WTC11 (cell line): Measurements from ENCODE around the gene ZDHHC4. TPM values are rescaled to one million over a fixed set of nuclear protein-coding genes. Genes with fewer than 3 reads are reported as not detected.
"Not testable (repeated sequence)": the region's sequence is repeated elsewhere in the genome, so short reads cannot be mapped to it uniquely, and the experiment has no call there.

Experiments used
- ATAC-seq: fragments of 200-7000 bp; cut with Tn5 transposase; 2 replicates; pipeline ENCODE4 v1.10.0; 2021; ENCODE audit warnings: mild to moderate bottlenecking, moderate library complexity
- CTCF ChIA-PET: fragments of 300-600 bp; sonication (Branson Sonifier 250); formaldehyde crosslinking; loops from one replicate; lab custom pipeline; 2021; ENCODE audit warnings: antibody characterized with exemption; lab: Charles Lee
- POLR2A ChIA-PET: fragments of 350-600 bp; sonication (Branson Sonifier 250); formaldehyde crosslinking; loops from one replicate; lab custom pipeline; 2021; ENCODE audit warnings: antibody characterized with exemption; lab: Charles Lee
- DNase-seq: peaks from one replicate; pipeline ENCODE4 v3.0.0; 2021; ENCODE audit warnings: low spot score
- H3K27ac Mint-ChIP-seq: 2 replicates; pipeline ENCODE4 v1.8.0; 2021; ENCODE audit warnings: mixed read lengths
- H3K27me3 Mint-ChIP-seq: 2 replicates; pipeline ENCODE4 v1.8.0; 2021; ENCODE audit warnings: low read depth, mild to moderate bottlenecking, moderate library complexity, mixed read lengths
- H3K36me3 Mint-ChIP-seq: 2 replicates; pipeline ENCODE4 v1.8.0; 2021; ENCODE audit warnings: mixed read lengths
- H3K4me1 Mint-ChIP-seq: 2 replicates; pipeline ENCODE4 v1.8.0; 2022; ENCODE audit warnings: mixed read lengths
- H3K4me3 Mint-ChIP-seq: 2 replicates; pipeline ENCODE4 v1.8.0; 2021; ENCODE audit warnings: mild to moderate bottlenecking, moderate library complexity, mixed read lengths
- H3K9me3 Mint-ChIP-seq: 2 replicates; pipeline ENCODE4 v1.8.0; 2021; ENCODE audit warnings: mixed read lengths
- ATF3 ChIP-seq: sonication (generic); formaldehyde crosslinking; conservative IDR thresholded peaks from 2 replicates; pipeline ENCODE4 v1.8.1; 2022; ENCODE audit warnings: mild to moderate bottlenecking, missing genetic modification reagents
- ATF6 ChIP-seq: sonication (generic); formaldehyde crosslinking; IDR thresholded peaks from 2 replicates; pipeline ENCODE4 v1.8.1; 2023; ENCODE audit warnings: mild to moderate bottlenecking, missing genetic modification reagents
- E2F5 ChIP-seq: sonication (generic); formaldehyde crosslinking; IDR thresholded peaks from 2 replicates; pipeline ENCODE4 v1.8.1; 2022; ENCODE audit warnings: mild to moderate bottlenecking, moderate library complexity, missing genetic modification reagents
- ESRRA ChIP-seq: sonication (generic); formaldehyde crosslinking; IDR thresholded peaks from 2 replicates; pipeline ENCODE4 v1.8.1; 2022; ENCODE audit warnings: mild to moderate bottlenecking, missing genetic modification reagents, borderline replicate concordance
- FOXP1 ChIP-seq: sonication (generic); formaldehyde crosslinking; IDR thresholded peaks from 2 replicates; pipeline ENCODE4 v1.8.0; 2022; ENCODE audit warnings: missing genetic modification reagents, mild to moderate bottlenecking, moderate library complexity, borderline replicate concordance
- GABPB1 ChIP-seq: sonication (generic); formaldehyde crosslinking; IDR thresholded peaks from 2 replicates; pipeline ENCODE4 v1.8.1; 2023; ENCODE audit warnings: mild to moderate bottlenecking, missing genetic modification reagents
- GRHL2 ChIP-seq: fragments of 250-450 bp; sonication (Bioruptor Pico); IDR thresholded peaks from 2 replicates; pipeline ENCODE4 v1.8.0; 2022; ENCODE audit warnings: mild to moderate bottlenecking, moderate library complexity; ENCODE audit not compliant: insufficient replicate concordance, severe bottlenecking
- GTF2I ChIP-seq: fragments of 250-450 bp; sonication (Bioruptor Pico); conservative IDR thresholded peaks from 2 replicates; pipeline ENCODE4 v1.4.0; 2021; ENCODE audit warnings: mild to moderate bottlenecking
- HMGA2 ChIP-seq: fragments of 250-450 bp; sonication (Bioruptor Pico); IDR thresholded peaks from 2 replicates; pipeline ENCODE4 v1.4.0; 2021; ENCODE audit warnings: mild to moderate bottlenecking, moderate library complexity
- JUN ChIP-seq: sonication (generic); formaldehyde crosslinking; IDR thresholded peaks from 2 replicates; pipeline ENCODE4 v1.8.0; 2023; ENCODE audit warnings: mild to moderate bottlenecking, missing genetic modification reagents
- KAT7 ChIP-seq: sonication (generic); formaldehyde crosslinking; IDR thresholded peaks from 2 replicates; pipeline ENCODE4 v1.8.1; 2023; ENCODE audit warnings: missing genetic modification reagents, mild to moderate bottlenecking, borderline replicate concordance
- PRDM15 ChIP-seq: sonication (generic); formaldehyde crosslinking; IDR thresholded peaks from 2 replicates; pipeline ENCODE4 v1.8.0; 2022; ENCODE audit warnings: missing genetic modification reagents
- STAT6 ChIP-seq: sonication (generic); formaldehyde crosslinking; conservative IDR thresholded peaks from 2 replicates; pipeline ENCODE4 v1.8.1; 2023; ENCODE audit warnings: mild to moderate bottlenecking, low read depth, missing genetic modification reagents, moderate library complexity
- USF1 ChIP-seq: sonication (generic); formaldehyde crosslinking; IDR thresholded peaks from 2 replicates; pipeline ENCODE4 v1.8.0; 2022; ENCODE audit warnings: mild to moderate bottlenecking, missing genetic modification reagents
- ZNF121 ChIP-seq: sonication (generic); formaldehyde crosslinking; IDR thresholded peaks from 2 replicates; pipeline ENCODE4 v1.8.0; 2023; ENCODE audit warnings: missing genetic modification reagents
- ZNF138 ChIP-seq: sonication (generic); formaldehyde crosslinking; conservative IDR thresholded peaks from 2 replicates; pipeline ENCODE4 v1.8.1; 2022; ENCODE audit warnings: mild to moderate bottlenecking, moderate library complexity, missing genetic modification reagents
- ZNF317 ChIP-seq: sonication (generic); formaldehyde crosslinking; IDR thresholded peaks from 2 replicates; pipeline ENCODE4 v1.8.1; 2023; ENCODE audit warnings: low read depth, mild to moderate bottlenecking, moderate library complexity, missing genetic modification reagents, borderline replicate concordance
- ZNF396 ChIP-seq: fragments of 250-450 bp; sonication (Bioruptor Pico); IDR thresholded peaks from 2 replicates; pipeline ENCODE4 v1.8.0; 2021; ENCODE audit warnings: mild to moderate bottlenecking, moderate library complexity, borderline replicate concordance
- total RNA-seq: library from RNA; stranded (reverse); gene quantifications from 3 replicates; pipeline ENCODE4 v1.2.3, GENCODE V29; 2021

The ZDHHC4 gene
- total RNA-seq, 1 experiment from 2014 or later, result 37.7 TPM

- peak; percentile 100 for TF ChIP-seq HMGA2 (CRISPR knock-in tag)
- H3K36me3 Mint-ChIP-seq, result peaks cover 21% of the 10 kb centered on the region
- CTCF ChIA-PET, result interaction anchor here (1.5 to 5.0 kb wide), 5 partner anchors 8 to 60 kb away, joined by 3 to 27 read pairs (median 10); partner anchors contain the start of gene INTS15
- not testable (repeated sequence) for H3K27ac Mint-ChIP-seq, H3K9me3 Mint-ChIP-seq, ATAC-seq, H3K4me1 Mint-ChIP-seq, DNase-seq, H3K27me3 Mint-ChIP-seq
- POLR2A ChIA-PET, result interaction anchor here (0.6 to 1.0 kb wide), 2 partner anchors 32 to 57 kb away, joined by 3 read pairs; no protein-coding TSS in a partner anchor
- peak overlapping the region; percentile 85 for H3K4me3 Mint-ChIP-seq
Measured at GRCh38 chr7:6576867-6577368, 336 bp upstream of the ZDHHC4 start.

- CTCF ChIA-PET, result interaction anchor here (1.7 to 5.0 kb wide), 3 partner anchors 12 to 62 kb away, joined by 10 to 27 read pairs (median 10); partner anchors contain the start of gene INTS15
- Mint-ChIP-seq H3K27me3 (no peaks in the 10 kb centered on the region), H3K4me1 (no peaks in the 10 kb centered on the region), H3K36me3 (peaks cover 30% of the 10 kb centered on the region), H3K4me3 (peak overlapping the region; percentile 85), H3K9me3 (no peaks in the 10 kb centered on the region)
- TF ChIP-seq FOXP1 (CRISPR knock-in tag) (no peak), JUN (CRISPR knock-in tag) (no peak), ZNF396 (CRISPR knock-in tag) (no peak), E2F5 (no peak), GTF2I (0 out of 2 replicates have a peak, but pooled peaks have one; percentile 5), GABPB1 (peak; percentile 65; the same call in 1 of the 2 replicates), ZNF121 (CRISPR knock-in tag) (peak; percentile 71), PRDM15 (CRISPR knock-in tag) (no peak), ATF3 (CRISPR knock-in tag) (no peak), ZNF138 (no peak)
- TF ChIP-seq, all 79 proteins: peak for 3
- ATAC-seq (no peak), DNase-seq (no peak)
- POLR2A ChIA-PET, result no interaction called here
- H3K27ac Mint-ChIP-seq, result peak overlapping the region; percentile 55
Measured at GRCh38 chr7:6578114-6579084, 1.1 kb downstream of the ZDHHC4 start.

GRCh38 chr7:6579446-6579845, 2.2 kb downstream of the ZDHHC4 start:
- ChIA-PET CTCF (no interaction called here), POLR2A (no interaction called here)
- H3K27me3 Mint-ChIP-seq, result no peaks in the 10 kb centered on the region
- ATAC-seq, result peak; percentile 56
- H3K36me3 Mint-ChIP-seq, result peaks cover 38% of the 10 kb centered on the region
- no peak for DNase-seq
- no peak overlapping the region; the same call in 1 of the 2 replicates for H3K27ac Mint-ChIP-seq
- peak overlapping the region; percentile 85; the same call in 1 of the 2 replicates for H3K4me3 Mint-ChIP-seq
- H3K9me3 Mint-ChIP-seq, result no peaks in the 10 kb centered on the region
- H3K4me1 Mint-ChIP-seq, result no peaks in the 10 kb centered on the region
- TF ChIP-seq GRHL2 (CRISPR knock-in tag) (no peak), ZNF121 (CRISPR knock-in tag) (no peak), FOXP1 (CRISPR knock-in tag) (no peak), STAT6 (CRISPR knock-in tag) (no peak), ZNF138 (no peak), ESRRA (CRISPR knock-in tag) (no peak), KAT7 (CRISPR knock-in tag) (no peak), ZNF317 (CRISPR knock-in tag) (no peak), ATF6 (CRISPR knock-in tag) (no peak), USF1 (CRISPR knock-in tag) (no peak)
